ENCODE data around the gene DLG2.

- TF ChIP-seq CTCF (IDR thresholded peaks at IDR 0.05), result no peak
- no peak for TF ChIP-seq POLR2A (IDR thresholded peaks at IDR 0.05)
- no peak for TF ChIP-seq POLR2AphosphoS5 (IDR thresholded peaks at IDR 0.05)
Measured at GRCh38 chr11:83866655-83867054, 1760.5 kb downstream of the DLG2 start.
